GM12873 (cell line): ENCODE results near the gene CCDC174.

ENCODE experiments used
- CTCF ChIP-seq: IDR thresholded peaks from 2 replicates; pipeline ENCODE4 v1.5.1; 2012; ENCODE audit warnings: low read depth, mild to moderate bottlenecking, moderate library complexity, low read length, control low read depth; ENCODE audit not compliant: insufficient read depth; ENCODE audit errors: missing control alignments

Gene CCDC174

GRCh38 chr3:14646131-14646573, 5.4 kb upstream of the CCDC174 start:
- no peak for TF ChIP-seq CTCF

- TF ChIP-seq CTCF, result peak; percentile 22
Measured at GRCh38 chr3:14646589-14647413, 4.8 kb upstream of the CCDC174 start.

GRCh38 chr3:14647976-14648955, 3.3 kb upstream of the CCDC174 start:
- TF ChIP-seq CTCF, result no peak

- TF ChIP-seq CTCF, result no peak
Measured at GRCh38 chr3:14649466-14649865, 2.1 kb upstream of the CCDC174 start.

GRCh38 chr3:14650193-14650592, 1.4 kb upstream of the CCDC174 start:
- TF ChIP-seq CTCF, result no peak

- no peak for TF ChIP-seq CTCF
Measured at GRCh38 chr3:14657579-14657978, 6.0 kb downstream of the CCDC174 start.

- TF ChIP-seq CTCF, result no peak
Measured at GRCh38 chr3:14658978-14659377, 7.4 kb downstream of the CCDC174 start.
